Glomerular visceral epithelial cell (primary cell): Measurements from ENCODE around the gene SNCB.
A peak's percentile ranks its signal among the peaks of the same experiment; 100 is the strongest.

ENCODE experiments used
- DNase-seq: peaks from one replicate; pipeline ENCODE4 v3.0.0-alpha.2; 2016; ENCODE audit errors: extremely low spot score

SNCB gene

DNA sequence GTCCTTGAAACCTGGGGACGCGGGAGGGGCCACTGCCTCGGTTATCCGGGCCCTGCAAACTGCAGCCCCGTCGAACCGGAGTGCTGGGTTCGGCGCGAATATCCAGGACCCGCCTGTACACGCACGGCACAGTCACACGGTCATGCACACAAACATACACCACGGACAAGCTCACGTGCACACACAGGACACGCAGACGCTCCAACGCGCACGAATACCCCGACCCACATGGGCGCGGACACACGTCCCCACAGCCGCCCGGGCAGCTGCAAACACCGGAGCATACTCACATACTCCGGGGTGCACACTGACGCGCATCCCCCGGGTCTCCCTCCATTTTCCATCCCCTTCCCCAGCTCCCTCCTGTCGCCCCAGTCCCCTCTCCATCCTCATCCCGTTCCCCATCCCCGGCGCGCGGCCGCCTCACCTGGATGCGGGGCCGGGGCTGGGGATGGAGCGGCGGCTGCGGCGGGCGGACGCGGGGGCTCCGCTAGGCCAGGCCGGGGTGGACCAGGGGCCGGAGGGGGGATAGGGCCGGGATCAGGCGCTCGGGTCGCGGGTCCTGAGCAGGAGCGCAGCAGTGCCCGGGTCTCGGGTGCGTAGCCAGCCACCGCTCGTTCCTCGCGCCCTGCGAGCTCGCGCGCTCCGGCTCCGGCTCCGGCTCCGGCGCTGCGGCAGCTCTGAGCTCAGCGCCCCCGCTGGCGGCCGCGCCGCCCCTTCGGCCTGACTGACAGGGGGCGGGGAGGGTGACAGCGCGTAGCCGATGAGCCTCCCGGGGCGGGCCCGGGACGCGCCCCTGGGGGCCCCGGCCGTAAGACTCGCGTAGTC, at the start of gene SNCB, which contains the start of gene EIF4E1B:
SNCB (minus strand) TSS at position 682 of the 828 bp plus-strand sequence. CDS start 880 bp downstream, outside the sequence.
EIF4E1B (plus strand) TSS at position 823 of the 828 bp plus-strand sequence. CDS start 12,113 bp downstream, outside the sequence.
- DNase-seq = peak; percentile 45

DNA sequence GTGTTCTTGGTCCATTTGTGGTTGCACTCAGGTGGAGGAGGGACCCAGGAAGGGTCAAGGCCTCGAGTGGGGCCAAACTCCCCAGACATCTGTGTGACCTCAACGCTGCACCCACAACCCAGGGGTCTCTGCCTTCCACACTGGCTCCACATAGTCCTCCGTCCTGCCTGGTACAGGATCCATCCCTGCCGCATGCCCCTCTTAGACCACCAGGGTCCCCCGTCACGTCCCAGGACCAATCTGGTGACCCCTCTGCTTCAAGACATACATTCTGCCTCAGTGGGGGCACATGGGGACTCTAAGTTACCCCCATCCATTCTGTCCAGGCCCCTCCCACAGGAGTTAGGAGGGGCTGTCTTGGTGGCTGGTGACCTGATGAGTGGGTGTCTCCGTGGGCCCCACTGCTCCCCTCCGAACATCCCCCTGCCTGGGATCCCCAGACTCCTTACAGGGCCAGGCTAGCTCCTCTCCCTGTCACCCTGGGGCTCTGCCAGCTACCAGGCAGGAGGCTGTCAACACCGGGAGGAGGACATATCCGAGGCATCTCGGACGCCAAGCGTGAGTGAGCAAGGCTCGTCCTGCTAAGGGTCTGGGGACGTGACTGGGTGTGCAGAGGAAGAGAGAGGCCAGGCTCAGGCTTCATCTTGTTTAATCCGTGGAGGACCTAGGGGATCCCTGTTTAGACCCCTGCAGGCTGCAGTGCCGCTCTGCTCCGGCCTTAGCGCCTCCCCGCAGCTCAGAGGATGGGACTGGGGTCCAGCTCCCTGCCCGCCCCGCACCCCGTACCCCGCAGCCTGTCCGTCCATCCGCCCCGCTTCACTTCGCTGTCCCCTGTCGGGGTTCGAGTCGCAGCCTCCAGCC, 49.3 kb upstream of the SNCB start:
- DNase-seq = no peak

DNA sequence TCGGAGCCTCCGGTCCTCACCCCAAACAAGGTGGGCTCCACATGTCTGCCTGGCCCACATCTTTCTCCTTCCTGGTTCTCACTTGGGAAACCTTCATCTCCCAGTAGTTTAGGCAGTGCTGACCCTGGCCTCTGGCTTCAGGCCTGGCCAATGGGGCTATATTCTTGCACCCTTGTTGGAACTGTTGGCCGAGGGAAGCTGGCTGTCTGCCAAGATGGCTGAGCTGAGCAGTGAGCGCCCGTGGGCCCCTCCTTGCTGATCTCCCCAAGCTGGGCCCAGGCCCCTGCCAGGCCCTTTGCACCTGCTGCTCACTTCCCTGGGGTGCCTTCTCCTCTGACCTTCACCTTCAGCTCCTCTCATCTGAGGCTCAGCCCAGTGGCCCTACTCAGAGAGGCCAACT, 48.2 kb upstream of the SNCB start:
- DNase-seq = no peak

DNA sequence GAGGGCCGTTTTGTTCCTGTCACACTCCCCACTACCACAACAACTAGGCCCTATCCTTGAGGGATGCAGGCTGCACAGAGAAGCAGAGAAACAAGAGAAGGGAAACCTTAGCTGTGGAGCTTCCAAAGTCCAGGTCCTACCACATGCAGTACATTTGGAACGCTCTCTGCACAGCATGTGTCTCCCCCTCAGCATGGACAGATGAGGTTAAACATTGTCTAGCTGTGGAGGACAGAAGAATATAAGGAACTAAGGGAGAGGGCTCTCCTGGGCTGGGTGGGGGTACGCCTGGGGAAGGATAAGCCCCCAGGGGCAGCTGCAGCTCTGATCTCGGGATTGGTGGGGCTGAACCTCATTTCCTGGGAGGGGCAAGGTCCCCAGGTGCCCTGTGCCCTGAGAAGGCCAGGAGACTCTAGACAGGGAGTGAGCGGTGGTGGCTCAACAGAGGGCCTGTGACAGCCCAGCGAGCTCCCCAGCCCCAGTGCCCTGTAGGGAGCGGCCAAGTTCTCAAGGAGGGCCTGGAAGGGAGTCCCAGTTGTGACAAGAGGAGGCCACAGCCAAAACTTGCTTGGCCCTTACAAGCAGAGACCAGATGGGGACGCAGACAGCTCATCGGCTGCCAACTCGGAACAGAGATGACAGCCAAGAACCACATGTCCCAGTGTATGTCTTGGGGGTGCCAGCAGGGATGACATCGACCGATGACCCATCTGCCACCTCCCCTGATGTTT, 47.0 kb upstream of the SNCB start:
- DNase-seq = no peak

DNA sequence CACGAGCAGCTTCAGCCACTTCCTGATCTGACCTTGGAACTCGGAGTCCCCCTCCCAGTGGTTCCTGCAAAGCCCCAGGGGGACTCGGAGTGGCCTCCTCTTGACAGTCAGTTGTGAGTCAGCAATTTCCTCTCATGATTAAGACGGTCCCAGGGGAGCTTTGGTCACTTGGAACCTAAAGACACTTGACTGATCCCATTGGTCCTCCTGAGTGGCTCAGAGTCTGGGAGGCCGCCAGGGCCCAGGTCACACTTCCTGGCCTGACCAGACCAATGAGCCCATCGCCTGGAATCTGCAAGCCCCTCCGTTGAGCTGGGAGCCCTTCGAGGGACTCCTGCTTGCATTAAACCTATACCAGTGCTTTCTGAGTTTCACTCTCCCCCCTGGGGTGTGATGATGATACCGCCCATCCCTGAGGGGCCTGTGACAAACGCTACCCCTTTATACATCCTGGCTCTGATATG, 46.1 kb upstream of the SNCB start:
- no peak for DNase-seq

DNA sequence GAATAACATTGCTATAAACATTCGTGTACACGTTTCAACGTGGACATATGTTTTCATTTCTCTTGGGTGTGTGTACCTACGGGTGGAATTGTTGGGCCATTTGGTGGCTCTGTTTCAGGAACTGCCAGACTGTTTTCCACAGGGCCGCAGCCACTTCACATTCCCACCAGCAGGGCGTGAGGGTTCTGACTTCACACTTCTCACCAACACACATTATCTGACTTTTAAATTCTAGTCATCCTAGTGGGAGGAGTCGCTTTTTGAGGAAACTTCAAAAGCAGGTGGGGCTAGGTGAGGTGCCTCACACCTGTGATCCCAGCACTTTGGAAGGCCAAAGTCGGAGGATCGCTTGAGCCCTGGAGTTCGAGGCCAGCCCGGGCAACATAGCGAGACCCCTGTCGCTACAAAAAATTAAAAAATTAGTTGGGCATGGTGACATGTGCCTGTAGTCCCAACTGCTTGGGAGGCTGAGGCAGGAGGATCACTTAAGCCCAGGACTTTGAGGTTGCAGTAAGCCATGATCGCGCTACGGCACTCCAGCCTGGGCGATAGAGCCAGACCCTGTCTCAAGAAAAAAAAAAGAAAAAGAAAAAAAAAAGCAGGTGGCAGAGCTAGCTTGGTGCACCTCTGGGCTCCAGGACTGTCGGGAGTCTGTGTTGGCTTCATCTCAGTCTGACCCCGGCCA, 45.5 kb upstream of the SNCB start:
- peak; percentile 20 for DNase-seq

DNA sequence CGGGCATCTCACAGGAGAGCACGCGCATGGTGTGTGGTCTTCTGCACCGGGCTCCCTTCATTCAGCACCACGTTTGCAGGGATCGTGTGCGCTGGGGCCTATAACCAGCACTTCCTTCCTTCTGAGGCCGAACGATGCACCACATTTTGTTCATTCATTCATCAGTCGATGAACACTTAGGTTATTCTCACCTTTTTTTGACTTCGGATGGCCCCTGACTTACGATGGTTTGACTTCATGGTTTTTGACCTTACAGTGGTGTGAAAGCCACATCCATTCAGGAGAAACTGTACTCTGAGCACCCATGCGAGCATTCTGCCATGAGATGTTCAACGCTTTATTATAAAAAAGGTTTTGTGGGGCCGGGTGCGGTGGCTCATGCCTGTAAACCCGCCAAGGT, 44.5 kb upstream of the SNCB start:
- no peak for DNase-seq

DNA sequence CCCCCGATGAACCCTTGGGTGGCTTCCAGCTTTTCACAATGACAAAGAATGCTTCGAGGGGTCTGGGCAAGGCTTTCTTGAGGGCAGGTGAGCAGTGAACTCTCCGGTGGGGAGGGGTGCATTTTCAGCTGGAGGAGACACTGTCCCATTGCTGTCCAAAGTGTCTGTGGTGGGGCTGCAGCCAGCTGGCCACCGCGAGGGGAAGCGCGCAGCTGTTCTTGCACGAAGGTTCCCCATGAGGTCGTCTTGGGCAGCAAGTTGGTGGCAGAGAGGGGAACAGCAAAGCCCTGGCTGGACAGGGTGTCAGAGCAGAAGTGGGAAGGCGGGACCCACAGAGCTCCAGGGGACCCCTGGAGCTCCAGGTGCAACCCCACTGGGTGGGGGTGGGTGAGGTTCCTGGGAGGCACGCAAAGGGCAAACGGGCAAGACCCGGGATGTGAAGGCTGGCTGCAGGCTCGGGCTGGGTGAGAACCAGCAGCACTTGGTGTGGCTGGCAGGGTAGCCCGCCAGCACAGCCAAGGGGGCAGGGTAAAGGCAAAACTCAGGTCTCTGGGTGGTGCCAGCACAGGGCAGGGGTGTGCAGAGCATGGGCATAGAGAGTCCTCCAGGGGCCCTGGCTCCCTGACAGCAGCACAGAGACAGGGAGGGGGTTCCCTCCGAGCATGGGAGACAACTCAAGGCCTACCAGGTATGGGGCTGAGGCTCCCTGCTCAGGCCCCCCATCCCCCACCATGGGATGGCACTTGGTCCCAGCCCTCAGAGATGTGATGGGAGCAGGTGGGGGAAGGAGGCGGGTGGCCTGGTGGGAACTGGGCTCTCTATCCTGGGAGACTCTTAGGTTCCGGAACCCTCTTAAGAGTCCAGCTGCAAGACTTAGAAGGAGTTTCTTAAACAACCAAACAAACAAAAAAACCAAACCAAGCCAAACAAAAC, 43.6 kb upstream of the SNCB start:
- no peak for DNase-seq

DNA sequence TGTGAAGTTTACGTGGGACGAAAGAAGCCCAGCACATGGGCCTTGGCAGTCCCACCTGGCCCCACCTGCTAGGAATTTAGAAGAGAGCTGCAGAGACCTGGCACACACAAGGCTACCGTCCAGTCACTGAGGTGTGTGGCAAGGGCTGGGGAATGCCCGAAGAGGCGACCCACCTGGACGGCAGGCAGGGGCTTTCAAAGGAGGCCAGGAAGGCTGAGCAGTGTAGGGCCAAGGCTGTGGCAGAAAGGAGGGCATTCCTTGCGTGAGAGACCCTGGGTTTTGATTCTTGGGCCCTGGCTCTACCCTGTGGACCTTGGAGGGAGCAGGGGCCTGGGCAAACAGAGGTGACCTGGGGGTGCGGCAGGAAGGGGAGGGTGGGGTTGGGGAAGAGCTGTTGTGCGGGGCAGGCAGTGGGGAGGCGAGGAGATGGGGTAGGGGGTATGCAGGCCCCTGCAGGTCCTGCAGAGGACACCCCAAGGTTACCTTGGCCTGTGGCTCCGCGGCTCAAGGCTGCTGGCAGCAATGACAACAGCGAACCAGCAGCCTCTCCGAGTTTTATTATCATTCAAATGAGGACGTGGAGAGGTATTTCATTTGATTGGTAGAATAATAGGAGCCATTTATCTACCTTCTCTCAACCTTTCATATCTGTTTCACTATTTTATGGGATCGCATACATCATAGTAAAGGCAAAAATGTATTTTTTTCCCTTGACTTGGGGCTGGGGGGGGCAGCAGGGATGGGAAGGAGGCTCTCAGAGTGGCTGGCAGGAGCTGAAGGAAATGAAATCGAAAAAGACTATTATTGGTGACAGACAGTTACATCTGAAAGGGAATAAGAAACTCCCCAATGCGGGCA, 41.8 kb upstream of the SNCB start:
- DNase-seq = no peak

DNA sequence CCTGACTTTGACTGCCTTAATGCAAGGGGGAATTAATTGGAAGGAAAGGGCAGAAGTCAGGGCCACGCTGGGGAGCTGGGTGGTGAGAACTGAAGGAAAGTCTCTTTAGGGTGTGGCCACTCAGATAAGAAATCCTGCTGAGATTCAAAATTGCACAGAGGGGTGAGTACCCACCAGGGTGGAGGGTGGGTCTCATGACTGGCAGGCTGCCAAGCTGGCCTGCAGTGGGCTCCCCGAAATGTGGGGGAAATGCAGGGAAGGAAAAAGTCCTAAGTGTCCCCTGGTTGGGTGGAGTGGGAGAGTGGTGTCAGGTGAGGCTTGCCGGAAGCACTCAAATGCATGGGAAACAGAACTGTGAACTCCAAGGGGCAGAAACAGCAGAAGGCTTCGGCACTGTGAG, 41.1 kb upstream of the SNCB start:
- DNase-seq = no peak

DNA sequence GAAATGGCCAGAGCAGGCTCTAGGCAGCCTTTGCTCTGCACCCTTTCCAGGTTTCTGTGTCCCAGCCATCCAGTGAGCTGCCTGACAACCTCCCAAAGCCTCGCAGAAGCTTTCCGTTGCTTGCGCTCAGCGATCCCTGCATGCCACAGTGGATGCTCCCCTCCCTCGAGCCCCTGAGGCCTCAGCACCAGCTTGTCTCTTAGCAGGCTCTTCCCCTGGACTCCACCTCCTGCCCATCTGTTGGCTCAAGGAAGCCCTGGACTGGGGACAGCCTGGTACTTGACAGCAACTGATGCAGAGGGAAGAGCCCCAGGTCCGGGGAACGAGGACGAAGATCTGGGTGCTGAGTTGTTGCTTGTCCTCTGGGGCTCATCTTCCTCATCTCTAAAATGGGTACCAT, 40.1 kb upstream of the SNCB start:
- no peak for DNase-seq

DNA sequence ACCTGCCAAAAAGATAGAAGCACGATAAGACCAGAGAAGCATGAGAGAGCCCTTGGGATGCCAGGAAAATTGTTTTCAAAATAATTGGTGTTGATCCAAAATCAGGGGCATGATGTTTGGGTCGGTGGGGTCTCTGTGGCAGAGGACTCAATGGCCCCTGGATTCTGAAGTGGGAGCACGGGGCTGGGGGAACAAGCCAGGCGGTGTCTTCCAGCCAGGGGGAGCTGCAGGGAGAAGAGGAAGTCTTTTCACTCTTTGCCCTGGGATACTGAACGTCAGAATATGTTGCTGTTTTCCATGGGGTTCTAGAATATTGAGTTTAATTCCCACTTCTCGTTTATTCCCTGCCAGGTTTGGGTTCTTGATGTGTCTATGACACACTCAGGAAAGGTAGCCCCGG, 37.3 kb upstream of the SNCB start:
- DNase-seq = no peak

DNA sequence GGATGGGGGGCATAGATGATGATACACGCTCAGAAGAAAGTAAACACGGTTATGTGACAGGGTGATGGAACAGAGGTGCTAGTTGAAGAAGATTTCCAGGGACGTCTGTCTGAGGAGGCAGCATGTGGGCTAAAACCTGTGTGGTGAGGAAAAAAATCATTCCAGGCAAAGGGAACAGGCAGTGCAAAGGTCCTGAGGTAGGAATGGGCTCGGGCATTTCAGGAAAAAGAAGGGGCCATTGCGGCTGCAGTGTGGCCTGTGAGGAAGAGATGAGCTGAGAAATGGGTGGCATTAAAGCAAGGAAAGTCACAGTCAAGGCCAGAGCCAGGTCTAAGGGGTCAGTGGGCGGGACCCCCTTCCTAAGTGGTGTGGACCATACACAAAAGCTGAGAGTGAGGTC, 35.2 kb upstream of the SNCB start:
- DNase-seq = no peak

DNA sequence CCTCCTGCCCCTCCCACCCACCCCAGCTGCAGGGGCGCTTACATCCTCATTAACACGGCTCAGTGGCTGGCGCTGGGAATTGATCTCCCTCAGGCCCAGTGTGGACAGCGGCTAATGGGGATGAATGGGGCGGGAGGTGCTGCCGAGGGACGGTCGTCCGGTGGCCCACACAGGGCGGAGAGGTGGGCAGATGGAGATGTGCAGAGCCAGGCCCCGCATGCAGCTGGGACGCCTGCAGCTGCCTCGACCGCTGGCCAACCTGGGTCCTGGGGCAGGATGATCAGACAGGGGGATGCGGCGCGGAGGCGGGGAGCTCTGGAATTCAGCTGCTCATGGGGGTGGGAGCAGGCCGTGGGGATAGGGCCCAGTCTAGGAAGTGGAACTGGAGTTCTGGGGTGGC, 34.6 kb upstream of the SNCB start:
- DNase-seq = no peak

DNA sequence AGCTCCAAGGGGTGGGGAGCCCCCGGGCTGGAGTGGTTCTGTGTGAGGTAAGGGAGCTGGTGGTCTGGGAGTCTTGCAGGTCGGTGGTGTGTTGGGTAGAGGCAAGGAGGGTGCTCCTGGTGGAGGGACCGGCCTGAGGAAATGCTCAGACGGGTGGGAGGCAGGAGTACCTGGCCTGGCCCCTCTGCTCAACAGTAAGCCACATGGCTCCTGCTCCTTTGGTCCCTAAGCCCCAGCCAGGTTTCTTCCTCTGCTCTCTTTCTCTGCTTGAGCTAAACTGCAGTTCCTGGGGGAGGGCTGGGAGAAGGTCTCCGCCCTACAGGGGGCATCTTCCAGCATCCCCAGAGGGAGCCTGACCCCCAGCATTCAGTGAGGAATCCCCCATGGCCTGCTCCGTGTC, 34.1 kb upstream of the SNCB start:
- no peak for DNase-seq

DNA sequence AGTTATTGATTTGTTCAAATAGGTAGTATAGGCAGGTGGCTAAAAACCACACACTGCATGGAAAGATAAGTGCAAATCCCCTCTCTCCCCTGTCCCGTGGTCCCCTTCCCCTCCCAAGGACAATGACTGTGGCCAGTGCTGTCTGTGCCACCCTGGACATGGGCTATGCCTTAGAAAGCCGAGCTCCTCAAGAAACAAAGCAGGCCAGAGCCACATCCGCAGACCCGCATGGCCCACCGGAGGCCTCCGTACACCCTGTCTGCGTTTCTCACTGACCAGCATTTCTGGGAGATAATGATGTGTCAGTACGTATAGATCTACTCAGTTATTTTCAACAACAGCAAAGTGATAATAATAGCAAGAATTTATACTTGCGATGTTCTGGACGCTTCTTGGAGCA, 33.2 kb upstream of the SNCB start:
- DNase-seq = no peak

DNA sequence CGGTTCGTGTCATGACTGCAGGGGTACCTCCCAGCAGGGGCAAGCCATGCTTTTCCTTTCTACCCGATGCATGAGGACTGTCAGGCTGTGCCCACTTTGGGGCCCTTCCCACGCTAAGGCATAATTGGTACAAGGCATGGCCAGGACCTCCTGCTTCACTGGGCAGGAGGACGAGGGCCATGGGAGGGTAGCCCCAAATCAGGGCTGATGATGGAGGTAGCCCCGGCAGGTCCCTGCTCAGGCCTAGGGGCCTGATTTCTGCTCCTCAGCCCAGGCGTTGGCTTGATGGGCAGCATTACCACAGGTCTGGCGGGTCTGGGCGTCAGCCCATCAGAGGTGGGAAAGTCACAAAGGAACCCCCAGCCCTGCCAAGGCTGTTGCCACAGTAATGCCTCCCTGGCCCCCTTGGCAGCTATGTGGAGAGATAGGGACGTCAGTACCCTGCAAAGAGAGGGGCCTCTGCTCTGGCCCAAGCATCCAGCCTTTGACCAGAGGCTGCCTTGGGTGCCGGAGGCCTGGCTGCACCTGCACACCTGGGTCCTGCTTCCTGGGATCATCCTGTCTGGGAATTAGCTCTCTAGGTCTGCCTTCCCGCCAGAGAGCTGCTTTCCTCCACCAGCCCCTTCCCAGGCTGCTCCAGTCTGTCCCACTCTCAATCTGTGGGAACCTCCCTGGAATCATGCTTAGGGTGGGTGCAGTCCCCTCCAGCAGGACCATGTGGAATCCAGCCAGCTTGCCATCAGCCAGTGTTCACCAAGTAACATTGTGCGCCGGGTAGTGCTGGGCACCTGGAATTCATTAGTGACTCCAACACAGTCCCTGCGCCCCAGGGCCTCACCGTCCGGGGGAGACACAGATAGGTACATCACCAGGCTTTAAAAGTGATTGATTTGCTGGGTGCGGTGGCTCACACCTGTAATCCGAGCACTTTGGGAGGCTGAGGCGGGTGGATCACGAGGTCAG, 32.3 kb upstream of the SNCB start:
- no peak for DNase-seq

DNA sequence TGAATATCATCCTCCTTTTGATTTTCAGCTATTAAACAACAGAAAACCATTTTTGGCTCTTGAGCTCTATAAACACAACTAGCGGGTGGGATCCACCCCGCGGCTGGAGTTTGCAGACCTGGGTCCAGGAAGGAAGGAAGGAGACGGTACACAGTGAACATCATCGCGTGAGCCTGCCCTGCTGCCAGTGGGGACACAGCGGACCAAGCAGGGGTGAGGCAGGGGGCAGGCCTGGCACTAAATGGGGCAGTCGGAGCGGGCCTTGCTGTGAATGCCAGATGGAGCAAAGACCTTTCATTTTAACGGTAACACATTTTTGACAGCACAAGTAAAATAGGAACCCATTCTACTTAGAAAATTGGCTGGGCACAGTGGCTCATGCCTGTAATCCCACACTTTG, 31.3 kb upstream of the SNCB start:
- no peak for DNase-seq
